Amniotic stem cell (primary cell): ENCODE measurements around the gene TRPV2.
"Not testable (repeated sequence)": the region's sequence is repeated elsewhere in the genome, so short reads cannot be mapped to it uniquely, and the experiment has no call there.

Experiments
- DNase-seq: peaks from one replicate; lab custom pipeline; 2025; lab: John Stamatoyannopoulos, UW

TRPV2 gene

DNA sequence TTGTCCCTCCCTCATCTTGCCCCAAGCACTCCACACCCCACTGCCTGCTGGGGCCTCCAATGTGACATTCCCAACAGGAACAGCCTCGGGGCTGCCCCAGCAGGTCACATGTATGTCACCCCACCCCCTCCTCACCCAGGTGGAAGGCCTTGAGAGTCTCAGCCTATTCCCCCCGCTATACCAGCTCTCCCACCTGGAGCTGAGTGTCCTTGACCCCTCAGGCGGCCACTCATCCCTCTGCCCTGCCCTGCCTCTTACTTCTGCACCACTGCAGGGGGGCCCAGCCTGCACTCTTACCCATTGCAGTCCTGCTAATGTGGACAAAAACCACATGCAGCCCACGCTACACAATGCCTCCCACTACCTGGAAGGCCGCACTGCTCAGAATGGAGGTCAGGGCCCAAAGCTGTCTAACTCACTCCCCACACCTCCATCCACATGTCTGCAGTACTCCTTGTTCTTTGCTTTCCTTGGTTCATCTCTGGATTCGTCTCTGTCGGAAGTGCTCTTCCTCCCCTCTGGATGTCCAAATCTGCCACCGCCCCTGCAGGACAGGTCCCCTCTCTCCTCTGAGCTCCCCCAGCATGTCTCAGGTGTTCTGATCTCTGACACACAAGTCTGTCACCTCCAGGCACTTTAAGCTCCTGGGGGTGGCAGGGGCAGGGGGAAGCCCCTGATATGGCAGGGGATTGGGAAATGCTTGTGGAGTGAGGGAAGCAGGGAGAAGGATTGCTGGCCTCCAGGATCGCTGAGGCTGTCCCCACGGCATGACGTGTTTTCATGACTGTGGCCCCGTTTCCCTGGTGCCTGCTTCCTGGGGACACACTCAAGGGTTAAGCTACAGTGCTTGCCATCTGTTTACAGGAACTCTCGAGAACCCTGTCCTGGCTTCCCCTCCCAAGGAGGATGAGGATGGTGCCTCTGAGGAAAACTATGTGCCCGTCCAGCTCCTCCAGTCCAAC is 20.8 kb downstream of the TRPV2 start:
- no peak for DNase-seq

DNA sequence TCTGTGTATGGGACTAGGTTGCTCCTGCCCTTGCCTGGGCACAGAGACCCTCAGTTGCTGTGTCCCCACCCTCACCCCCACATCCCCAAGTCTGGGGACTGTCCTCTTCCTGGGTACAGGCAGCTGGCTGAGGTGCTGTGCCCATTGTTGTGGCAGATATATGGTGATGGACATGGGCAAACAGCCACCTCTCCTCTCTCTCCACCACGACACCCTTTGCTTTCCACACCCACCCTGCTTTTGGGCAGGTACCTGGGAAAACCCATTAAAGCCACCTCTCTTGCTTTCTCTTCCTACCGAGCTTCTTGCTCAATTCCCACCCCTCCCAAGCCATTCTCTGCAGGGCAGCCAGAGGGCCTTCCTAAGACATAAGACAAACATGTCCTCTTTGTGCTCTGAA is 21.7 kb downstream of the TRPV2 start:
- no peak for DNase-seq

DNA sequence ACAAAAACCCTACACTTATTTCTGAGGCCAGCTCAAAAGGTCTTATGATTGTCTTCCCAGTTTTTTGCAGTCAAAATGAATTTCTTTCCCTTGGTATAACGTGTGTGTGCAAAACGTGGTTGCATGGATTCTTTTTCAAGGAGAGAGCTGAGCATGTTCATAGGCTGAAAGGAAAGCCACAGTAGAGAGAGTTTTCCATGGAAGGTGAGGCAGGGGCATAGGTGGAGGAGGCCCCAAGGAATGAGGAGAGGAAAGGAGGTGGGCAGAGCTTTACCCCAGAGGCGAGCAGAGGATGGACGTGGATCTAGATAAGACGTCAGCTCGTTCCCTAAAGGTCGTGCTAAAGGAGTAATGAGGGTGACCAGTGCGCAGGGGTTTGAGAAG is 22.8 kb downstream of the TRPV2 start:
- DNase-seq: no peak

DNA sequence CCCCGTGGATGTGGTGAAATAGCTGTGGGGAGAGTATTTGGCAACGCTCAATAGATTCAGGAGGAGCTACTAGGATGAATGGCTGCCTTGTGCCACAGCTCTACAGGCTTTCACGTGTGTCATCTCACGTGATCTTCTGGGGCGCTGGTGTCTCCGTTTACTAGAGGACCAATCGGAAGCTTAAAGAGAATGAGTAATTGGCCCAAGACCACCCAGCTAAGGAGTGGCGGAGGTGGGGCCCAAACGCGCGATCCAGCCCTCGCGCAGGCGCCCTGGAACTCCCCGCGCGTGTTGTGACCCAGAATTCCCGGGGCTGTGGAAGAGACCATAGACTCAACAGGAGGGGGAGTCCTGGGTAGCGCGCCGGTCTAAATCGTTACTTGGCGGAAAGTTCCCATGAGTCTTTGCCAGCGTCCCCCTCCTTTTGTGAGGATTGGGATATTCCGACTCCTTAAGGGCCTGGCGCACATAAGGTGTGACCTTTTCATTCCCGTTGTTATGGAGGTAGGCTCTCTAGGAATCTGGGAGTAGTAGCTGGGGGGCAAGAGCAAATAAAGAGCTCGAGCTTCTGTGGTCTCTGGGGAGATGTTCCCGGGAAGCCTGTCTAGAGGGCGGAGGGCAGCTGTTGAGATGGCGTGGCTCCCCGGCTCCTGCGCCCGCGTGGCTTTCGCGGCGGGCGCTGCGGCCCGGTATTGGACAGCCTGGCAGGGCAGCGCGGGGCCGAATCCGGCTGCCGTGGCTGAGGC is 23.4 kb downstream of the TRPV2 start:
- peak; percentile 98 for DNase-seq

DNA sequence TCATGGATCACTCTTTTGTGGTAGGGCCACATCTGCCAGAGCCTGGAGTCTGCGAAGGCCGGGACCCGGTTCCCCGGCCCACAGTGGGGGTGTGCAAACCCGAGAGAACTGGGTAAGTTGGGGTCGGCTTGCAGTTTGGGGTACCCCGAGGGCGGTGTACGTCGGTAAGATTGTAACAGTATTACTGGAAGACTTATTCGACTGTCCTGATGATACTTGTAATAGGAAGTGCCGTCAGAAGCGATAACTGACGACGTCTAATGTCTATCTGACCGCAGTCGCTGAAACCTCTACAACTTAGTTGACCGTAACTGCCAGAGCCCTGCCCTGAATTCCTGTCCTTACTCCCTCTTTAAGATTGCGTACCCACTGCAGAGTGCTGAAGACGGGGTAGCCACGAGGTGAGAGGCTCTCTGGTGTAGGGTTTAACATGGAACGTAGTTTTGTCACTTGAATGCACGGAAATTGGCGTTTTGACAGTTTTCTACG is 24.0 kb downstream of the TRPV2 start:
- DNase-seq: no peak

- DNase-seq: no peak
These were observed 24.5 kb downstream of the TRPV2 start for GRCh38 chr17:16439811-16440351.

DNA sequence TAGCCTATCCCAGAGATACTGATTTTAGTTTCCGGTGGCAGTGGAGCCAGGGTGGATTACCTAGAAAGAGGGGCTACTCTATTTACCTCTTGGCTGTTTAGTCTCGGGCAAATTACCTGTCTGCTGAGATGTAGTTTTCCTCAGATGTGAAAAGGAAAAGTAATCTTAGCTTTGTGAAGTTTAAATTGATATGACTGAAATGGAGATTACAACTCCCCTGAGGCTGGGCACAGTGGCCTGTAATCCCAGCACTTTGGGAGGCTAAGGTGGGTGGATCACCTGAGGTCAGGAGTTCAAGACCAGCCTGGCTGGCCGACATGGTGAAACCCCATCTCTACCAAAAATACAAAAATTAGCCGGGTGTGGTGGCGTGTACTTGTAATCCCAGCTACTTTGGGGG is 25.0 kb downstream of the TRPV2 start:
- not testable (repeated sequence) for DNase-seq

GRCh38 chr17:16440901-16441629 is 25.7 kb downstream of the TRPV2 start:
- no peak for DNase-seq

- DNase-seq: no peak
These were observed 26.8 kb downstream of the TRPV2 start for GRCh38 chr17:16442141-16442540.

- no peak for DNase-seq
These were observed 27.5 kb downstream of the TRPV2 start for GRCh38 chr17:16442594-16443510.

GRCh38 chr17:16443511-16444257 is 28.3 kb downstream of the TRPV2 start:
- no peak for DNase-seq

- no peak for DNase-seq
These were observed 29.0 kb downstream of the TRPV2 start for GRCh38 chr17:16444258-16444886.

DNA sequence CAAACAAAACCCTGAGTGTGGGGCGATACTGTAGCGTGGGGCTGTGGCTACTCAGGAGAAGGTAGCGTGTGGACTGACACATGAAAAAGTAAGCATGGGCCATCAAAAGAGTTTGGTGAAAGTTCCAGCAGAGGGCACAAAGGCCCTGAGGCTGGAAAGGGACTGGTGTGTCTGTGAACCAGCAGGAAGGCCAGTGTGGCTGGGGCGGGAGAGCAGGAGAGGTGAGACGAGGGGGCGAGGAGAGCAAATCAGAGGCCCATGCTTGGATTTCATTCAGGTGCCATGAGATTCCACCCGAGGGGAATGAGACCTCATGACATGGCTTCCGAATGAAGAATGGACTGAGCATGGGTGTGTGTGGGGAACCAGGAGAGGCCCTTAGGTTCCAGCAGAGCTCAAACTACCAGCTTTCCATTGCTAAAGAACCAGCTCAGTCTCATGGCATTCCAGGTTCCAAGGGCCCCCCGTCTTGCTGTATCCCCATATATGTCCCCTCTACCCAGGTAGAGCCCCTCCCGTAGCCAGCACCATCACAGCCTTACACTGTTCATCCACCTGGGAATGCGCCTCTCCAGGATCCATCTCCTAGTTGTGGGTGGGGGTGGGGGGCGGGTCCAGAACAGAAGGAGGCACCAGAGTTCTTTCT is 31.1 kb downstream of the TRPV2 start:
- no peak for DNase-seq

DNA sequence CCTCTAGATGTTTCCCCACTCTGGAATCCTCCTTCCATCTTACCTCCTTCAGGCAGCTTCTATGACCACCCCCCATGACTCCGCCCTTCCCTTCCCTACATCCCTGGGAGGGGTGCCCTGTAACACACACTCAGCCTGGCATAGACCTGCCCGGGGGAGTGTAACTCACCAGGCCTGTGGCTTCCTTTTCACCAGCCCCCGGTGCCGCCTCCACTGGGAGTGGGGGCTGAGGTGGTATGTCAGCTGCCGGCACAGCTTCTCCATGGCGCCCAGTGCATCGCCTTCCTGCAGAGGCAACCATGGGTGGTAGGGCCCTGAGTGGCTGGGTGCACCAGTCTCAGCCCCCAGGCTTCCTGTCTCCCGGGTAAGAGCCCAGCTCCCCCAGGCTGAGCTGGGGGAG is 32.3 kb downstream of the TRPV2 start:
- DNase-seq: no peak

GRCh38 chr17:16448490-16448889 is 33.1 kb downstream of the TRPV2 start:
- no peak for DNase-seq

DNA sequence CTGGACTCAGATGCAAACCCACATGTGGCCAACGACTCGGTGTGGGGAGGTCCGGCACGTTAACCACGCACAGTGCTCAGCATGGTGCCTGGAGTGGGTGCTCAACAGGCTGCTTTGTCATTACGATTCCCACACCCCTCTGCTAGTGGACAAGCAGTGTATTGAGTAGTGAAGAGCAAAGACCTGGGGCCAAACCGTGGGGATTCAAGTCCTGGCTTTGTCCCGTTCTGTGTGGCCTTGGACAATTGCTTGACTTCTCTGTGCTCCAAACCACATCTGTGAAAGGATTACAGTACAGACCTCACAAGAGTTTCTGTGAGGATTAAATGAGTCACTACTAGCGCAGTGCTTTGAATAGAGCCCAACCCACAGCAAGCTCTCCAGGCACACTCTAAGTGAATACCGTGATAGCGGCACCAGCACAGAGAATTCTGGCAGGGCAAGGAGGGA is 33.8 kb downstream of the TRPV2 start:
- DNase-seq: no peak

GRCh38 chr17:16450028-16450427 is 34.7 kb downstream of the TRPV2 start:
- no peak for DNase-seq

- not testable (repeated sequence) for DNase-seq
These were observed 36.9 kb downstream of the TRPV2 start for GRCh38 chr17:16452268-16452667.

- no peak for DNase-seq
These were observed 38.1 kb downstream of the TRPV2 start for GRCh38 chr17:16453493-16453851.
